ENCODE measurements around the gene C22orf42.
"Not testable (repeated sequence)": the region's sequence is repeated elsewhere in the genome, so short reads cannot be mapped to it uniquely, and the experiment has no call there.

C22orf42 gene, protein sequence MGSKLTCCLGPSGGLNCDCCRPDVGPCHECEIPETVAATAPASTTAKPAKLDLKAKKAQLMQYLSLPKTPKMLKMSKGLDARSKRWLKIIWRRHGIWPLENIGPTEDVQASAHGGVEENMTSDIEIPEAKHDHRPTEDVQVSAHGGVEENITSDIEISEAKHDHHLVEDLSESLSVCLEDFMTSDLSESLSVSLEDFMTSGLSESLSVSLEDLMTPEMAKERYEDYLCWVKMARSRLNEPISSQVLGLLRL

DNA sequence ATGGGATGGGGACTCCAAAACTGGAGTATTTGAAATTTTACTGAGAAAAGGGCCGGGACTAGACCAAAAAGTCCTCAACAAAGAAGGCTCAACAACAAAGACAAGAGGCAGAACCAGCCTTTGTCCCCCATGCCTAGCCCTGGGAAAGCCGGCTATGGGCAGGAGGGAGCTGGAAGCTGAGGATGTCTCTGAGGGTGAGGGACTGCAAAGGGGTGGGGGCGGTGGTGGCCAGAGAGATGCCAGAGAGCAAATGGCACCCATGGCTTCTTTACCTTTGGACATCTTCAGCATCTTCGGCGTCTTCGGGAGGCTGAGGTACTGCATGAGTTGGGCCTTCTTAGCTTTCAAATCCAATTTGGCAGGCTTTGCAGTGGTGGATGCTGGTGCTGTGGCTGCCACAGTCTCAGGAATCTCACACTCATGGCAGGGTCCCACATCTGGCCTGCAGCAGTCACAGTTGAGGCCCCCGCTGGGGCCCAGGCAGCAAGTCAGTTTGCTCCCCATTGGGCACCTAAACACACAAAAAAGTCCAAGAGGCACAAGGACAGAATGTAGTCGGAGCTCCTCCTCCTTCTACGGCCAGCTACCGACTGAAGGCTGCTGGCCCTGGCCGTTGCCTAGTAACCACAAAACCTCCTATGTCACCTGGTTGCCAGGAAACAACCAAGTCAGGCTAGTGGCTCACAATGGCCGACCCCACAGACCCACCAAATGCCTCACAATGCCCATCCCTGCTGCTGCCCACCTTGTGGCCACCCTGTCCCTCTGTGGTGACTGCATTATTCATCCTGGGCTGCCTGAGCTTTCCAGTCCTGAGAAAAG, at the start of gene C22orf42:
TSS of gene C22orf42 (minus strand) at position 592 of the 822 bp plus-strand sequence. CDS start at position 504, 88 bp downstream.
- no peak for DNase-seq (ENCODE audit: low spot score)

DNA sequence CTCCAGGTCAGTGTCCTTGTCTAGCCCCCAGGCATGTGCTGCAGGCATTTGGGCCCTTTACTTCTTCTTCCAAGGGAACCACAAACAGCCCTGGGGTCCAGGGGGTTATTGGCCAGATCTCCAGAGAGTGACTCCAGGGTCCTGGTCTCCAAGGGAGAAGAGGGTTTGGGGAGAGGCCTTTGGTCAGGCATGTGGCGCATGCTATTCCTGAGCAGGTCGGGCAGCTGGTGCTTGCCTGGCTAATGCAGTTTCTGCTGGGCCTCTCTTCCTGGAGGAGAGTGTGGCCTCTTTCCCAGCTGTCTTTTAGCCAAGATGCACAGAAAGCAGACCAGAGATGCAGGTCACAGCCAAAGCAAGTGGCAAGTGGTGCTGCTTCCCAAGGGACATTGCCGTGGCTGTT, 49.6 kb upstream of the C22orf42 start:
- DNase-seq (ENCODE audit: low spot score) = no peak

DNA sequence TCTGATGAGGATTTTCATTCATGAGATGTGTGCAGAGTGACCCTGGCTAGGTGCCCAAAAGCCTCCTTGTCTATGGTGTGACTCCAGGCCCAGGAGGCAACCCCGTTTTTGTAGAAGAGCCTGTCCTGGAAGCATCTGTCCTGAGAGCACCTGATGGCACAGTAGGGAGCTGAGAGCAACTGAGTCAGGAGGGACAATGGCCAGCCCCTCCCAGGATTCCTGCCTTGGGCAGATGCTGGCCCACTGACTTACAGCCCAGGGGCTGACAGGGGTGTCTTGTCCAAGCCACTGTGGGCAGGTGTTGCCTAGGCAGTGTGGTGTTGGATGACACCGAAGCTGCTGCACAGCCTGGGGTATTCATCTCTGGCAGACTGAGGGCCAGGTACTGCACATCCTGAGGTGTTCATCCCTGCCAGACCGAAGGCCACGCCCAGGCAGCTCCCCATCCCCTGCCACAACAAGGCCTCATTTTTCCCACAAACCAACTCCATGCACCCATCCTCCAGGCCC, 48.9 kb upstream of the C22orf42 start:
- no peak for DNase-seq (ENCODE audit: low spot score)

DNA sequence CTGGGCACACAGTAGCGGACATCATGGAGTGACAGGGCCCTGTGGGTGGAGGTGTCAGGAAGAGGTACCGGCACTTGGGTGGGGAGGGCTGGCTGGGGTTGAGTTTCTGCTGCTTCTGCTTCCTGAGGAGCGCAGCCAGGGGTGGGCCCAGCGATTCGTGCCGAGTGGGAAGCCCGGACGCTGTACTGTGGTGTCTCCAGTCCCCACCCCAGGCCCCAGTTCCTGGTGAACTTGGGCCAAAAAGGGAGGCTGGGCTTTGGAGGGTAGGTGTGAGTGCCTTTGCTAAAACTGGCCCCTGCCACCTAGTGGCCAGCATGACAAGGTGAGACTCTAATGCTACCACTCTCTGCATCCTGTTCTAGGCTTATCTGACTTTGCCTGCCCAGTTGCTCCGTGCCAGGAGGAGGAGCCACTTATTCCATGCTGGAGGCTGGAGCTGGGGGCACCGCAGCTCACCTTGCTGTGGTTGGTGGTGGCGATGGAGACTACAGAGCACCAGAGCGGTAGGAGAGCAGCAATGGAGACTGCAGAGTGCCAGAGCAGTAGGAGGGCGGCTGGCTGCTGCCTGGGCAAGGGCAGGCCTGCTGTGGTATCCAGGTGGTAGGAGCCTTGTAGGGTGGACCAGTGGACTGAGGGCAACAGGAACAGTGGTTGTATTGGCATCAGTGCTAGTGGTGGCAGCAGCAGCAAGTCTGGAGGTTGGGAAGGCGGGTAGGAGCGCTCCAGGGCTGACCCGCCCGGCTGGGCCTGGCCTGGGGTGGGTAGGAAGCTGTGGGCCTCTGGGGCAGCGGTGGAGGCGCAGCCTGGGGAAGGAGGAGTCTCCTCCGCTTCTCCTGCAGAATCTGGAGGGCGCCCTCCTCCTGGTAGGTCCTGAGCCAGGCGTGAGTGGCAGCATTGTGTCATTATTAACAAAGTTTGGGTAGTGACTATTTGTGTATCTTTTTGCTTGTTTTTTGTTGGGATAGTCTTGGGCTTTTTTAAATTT, 48.0 kb upstream of the C22orf42 start:
- peak; percentile 39 for DNase-seq (ENCODE audit: low spot score)

DNA sequence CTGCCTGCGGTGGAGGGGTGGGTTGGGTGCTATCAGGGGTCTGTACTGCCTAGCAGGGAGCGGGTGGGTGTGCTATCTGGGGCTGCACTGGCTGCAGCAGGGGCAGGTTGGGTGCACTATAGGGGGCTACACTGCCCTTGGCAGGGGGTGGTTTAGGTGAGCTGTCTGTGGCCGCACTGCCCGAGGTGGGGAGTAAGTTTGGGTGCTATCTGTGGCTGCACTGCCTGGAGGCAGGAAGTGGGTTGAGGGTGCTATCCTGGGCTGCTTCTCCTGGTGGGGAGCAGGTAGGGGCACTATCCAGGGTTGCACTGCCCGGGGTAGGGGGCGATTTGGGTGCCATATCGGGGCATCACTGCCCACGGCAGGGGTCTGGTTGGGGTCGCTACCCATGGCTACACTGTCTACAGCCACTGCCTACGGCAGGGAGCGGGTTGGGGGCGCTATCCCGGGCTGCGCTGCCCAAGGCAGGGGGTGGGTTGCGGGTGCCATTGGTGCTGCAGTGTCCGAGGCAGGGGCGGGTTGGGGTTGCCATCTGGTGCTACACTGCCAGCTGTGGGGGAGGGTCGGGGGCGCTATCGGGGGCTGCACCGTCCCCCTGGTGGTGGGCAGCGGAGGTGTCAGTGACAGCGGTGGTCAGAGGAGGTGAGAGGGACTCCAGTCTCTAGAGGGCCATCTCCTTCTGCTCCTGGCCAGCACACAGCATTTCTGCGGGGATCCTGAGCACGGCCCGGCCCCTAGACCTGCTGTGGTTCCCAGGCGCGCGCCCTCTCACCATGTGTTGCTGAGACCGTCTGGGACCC, 47.1 kb upstream of the C22orf42 start:
- DNase-seq (ENCODE audit: low spot score) = no peak

DNA sequence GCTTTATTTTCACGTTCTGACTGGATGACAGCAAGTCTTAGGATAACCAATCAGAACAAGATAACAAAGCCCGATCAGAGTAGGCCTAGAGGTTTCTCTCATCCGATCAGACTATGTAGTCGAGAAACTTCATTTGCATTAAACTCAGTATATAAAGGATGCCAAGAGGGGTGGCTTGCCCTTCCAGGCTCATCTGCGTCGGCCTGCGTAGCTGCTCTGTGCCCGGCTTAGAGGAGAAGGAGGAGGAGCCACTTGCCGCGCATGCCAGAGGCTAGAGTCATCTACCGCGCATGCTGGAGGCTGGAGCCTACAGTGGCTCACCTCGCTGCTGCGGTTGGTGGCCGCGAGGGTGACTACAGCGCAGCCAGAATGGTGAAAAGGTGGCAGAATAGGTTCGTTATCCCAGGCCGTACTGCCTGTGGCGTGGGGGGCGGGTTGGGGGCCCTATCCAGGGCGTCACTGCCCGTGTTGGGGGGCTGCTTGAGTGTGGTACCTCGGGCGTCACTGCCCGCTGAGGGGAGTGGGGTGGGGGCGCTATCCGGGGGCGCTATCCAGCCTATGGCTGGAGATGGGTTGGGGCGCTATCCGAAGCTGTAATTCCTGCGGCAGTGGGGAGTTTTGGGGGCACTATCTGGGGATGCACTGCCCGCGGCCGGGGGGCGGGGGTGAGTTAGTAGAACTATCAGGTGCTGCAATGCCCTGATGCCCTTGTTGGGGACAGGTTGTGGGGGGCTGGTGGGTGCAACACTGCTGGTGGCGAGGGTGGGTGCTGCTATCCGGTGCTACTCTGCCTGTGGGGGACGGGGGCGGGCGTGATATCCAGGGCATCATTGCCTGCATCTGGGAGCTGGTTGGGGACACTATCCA, 46.0 kb upstream of the C22orf42 start, which contains the start of gene RFPL2:
TSS of gene RFPL2 (minus strand) at position 218 of the 867 bp plus-strand sequence. CDS start 2,622 bp downstream, outside the sequence.
- DNase-seq (ENCODE audit: low spot score) = peak; percentile 19

DNA sequence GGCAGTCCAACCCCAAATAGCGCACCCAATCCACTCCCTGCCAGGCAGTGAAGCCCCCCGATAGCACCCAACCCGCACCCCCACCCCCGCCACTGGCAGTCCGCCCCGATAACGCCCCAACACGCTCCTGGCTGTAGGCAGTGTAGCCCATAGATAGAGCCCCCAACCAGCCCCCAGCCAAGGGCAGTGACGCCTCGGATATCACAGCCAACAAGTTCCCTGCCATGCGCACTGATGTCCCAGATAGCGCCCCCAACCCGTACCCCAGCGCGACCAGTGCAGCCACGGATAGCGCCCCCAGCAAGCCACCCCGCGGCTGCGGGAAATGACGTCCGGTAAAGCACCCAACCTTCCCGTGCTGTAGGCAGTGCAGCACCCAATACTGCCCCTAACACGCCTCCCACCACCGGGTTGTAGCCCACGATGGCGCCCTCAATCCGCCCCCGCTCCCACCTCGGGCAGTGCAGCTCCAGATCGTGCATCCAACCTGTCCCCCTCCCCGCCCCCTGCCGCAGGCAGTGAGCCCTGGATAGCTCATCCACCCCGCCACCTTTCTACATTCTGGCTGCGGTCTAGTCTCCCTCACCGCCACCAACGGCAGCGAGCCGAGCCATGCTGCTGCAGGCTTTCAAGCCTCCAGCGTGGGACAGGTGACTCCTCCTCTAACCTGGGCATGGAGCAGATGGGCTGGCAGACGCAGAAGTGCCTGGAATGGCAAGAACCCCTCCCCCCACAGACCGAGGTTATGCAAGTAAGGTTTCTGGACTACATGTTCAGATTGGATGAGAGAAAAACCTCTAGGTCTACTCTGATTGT, 45.1 kb upstream of the C22orf42 start:
- no peak for DNase-seq (ENCODE audit: low spot score)

DNA sequence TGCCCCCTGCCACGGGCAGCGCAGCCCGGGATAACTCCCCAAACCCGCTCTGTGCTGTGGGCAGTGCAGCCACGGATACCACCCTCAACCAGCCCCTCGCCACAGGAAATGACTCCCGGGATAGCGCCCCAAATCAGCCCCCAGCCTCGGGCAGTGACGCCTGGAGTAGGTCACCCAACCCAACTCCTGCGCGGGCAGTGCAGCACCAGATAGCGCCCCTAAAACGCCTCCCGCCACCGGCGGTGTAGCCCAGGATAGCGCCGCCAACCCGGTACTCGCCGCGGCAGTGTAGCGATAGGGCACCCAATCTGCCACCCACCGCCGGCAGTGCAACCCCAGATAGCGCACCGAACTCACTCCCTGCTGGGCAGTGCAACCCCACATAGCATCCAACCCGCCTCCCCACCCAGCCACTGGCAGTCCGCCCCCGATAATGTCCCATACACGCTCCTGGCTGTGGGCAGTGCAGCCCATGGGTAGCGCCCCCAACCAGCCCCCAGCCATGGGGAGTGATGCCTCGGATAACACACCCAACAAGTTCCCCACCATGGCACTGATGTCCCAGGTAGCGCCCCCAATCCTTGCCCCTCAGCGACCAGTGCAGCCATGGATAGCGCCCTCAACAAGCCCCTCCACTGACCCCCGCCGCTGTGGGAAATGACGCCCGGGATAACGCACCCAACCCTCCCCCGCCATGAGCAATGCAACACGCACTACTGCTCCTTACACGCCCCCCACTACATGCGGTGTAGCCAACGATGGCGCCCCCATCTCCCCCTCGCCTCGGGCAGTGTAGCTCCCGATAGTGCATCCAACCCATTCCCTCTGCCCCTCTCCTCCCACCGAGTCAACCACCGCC, 44.3 kb upstream of the C22orf42 start:
- DNase-seq (ENCODE audit: low spot score) = no peak

DNA sequence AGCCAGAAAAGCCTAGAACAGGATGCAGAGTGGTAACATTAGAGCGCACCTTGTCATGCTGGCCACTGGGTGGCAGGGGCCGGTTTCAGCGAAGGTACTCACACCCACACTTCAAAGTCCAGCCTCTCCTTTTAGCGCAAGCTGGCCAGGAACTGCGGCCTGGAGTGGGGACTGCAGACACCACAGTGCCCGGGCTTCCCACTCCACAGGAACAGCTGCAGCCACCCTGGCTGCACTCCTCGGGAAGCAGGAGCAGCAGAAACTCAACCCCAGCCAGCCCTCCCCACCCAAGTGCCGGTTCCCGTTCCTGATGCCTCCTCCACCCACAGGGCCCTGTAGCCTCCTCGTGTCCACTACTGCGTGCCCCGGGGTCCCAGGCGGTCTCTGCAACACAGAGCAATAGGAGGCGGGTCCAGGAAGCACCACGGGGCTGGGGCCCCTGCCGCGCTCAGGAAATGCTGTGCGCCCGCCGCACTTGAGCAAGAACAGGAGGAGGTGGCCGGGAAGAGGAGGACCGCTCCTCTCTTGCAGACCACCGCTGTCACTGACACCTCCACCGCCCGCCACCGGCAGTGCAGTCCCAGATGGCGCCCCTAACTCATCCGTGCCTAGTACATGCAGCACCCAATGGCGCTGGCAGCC, 43.6 kb upstream of the C22orf42 start:
- DNase-seq (ENCODE audit: low spot score) = peak; percentile 39

DNA sequence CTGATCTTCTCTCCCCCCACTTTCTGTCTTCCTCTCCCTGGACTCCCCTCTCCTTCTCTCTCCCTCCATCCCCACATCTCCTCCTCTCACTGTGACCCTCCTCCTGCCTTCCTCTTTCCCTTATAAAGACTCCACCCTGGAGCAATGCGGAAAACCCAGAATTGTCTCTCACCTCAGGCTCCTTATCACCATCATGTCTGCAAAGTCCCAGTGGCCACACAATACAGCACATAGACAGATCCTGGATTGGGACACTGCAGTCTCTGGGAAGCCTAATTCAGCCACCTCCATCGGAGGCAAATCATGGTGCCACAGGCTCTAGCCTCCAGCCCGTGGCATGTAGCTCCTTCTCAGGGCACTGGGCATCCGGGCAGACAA, 43.0 kb upstream of the C22orf42 start:
- no peak for DNase-seq (ENCODE audit: low spot score)

DNA sequence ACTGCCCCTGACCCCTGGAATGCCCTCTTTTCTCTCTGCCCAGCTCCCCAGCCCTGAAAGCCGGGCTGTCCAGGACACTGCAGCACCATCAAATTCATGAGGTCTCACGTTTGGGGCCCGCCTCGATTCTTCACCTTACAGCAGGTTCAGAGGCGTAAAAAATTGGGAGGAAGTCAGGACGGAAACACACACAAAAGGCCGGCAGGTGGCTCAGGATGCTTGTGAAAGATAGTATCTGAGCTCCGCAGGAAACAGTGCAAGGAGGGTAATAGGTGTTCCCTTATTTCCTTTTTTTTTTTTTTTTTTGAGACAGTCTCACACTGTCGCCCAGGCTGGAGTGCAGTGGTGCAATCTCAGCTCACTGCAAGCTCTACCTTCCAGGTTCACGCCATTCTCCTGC, 41.6 kb upstream of the C22orf42 start:
- no peak for DNase-seq (ENCODE audit: low spot score)

DNA sequence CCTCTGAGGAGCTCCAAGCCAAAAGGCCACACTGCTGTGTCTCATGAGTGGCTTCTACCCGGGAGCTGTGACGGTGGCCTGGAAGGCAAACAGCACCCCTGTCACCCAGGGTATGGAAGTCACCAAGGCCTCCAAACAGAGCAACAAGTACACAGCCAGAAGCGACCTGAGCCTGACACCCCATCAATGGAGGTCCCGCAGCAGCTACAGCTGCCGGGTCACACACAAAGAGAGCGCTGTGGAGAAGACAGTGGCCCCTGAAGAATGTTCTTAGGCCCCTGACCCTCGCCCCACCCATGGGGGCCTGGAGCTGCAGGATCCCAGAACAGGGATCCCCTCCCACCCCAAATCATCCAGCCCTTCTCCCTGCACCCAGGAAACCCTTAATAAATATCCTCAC, 40.9 kb upstream of the C22orf42 start:
- no peak for DNase-seq (ENCODE audit: low spot score)

DNA sequence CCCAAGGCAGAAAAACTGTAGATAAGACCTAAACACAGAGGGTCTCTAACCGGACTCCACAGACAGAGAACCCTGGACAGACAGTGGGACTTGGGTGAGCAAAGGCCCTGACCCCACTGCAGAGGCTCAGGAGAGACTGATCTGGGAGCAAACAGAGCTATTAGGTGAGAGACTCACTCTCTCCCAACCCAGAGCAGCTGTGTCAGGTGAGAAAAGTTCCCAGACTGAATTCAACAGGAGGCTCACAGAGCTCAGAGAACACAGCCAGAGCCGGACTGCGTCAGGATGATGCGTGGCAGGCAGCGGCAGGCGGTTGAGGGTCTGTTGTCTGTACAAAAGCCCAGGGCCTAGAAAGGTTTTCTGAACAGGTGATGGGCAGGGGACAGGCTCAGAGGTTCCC, 40.2 kb upstream of the C22orf42 start:
- DNase-seq (ENCODE audit: low spot score) = no peak

DNA sequence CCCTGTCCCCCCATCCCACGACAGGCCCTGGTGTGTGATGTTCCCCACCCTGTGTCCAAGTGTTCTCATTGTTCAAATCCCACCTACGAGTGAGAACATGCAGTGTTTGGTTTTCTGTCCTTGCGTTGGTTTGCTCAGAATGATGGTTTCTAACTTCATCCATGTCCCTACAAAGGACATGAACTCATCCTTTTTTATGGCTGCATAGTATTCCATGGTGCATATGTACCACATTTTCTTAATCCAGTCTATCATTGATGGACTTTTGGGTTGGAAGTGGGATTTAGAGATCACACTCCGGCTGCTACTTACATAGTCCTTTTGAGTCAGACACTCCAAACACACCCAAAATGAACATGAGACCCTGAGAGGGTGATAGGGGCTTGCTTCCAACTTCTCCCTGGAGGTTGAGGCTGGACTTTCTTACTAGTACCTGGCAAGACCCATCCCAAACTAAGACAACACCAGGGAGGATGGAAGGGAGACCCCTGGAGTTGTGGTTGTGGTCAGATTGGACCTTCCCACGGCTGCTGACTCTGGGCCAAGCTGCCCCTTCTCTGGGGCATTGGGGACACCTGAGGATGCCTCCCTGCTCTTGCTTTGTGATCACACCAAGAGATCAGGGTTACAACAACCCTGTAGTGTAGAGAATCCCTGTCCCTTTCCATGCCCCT, 38.6 kb upstream of the C22orf42 start:
- DNase-seq (ENCODE audit: low spot score) = not testable (repeated sequence)

DNA sequence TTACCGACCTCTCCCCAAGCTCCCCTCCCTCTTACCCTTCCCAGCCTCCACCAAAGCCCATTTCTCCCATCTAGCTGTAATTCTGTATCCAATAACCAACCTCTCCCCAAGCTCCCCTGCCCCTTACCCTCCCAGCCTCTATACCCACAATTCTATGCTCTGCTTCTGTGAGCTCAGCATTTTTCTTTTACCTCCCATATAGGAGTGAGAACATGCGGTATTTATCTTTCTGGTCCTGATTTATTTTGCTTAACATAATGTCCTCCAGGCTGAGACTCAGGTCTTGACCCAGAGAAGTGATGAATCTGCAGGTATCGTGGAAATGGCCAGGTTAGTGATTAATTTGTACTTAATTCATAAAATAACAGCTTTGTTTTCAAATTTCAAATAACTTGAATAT, 36.8 kb upstream of the C22orf42 start:
- not testable (repeated sequence) for DNase-seq (ENCODE audit: low spot score)

DNA sequence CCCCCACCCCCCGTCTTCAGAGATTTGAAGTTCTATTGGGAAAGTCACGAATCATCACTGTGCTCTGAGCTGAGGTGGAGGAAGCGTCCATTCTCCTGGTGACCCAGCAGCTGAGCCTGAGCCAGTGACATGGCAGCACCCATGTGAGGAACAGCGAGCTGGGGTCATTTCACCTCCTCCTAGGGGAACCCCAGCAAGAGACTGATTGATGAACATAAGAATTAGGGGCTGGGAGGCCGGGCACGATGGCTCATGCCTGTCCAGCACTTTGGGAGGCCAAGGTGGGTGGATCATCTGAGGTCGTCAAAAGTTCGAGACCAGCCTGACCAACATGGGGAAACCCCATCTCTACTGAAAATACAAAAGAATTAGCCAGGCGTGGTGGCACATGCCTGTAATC, 34.2 kb upstream of the C22orf42 start:
- not testable (repeated sequence) for DNase-seq (ENCODE audit: low spot score)

DNA sequence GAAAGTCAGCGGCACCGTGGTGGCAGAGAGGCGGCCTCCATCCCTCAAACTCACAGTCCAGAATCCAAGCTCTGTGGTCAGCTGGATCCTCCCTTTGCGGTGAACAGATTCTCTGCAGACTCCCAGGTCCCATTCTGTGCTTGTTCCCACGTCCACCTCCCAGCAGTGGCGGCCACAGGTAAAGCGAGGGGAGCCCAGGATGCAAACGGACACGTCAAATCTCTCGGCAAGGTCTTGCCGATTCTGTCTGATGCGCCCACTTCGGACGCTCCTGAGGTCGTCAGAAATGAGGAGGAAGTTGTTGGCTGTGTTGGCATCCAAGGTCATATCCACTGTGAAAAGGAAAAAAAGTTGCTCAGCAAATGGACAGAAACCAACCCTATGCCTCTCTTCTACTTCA, 31.9 kb upstream of the C22orf42 start:
- DNase-seq (ENCODE audit: low spot score) = not testable (repeated sequence)
